A549 (cell line): ENCODE measurements around the gene EBLN2. TPM values are rescaled to one million over a fixed set of nuclear protein-coding genes. Genes with fewer than 3 reads are reported as not detected.

Experiments
- ATAC-seq, 2 experiments: fragments of 200-7000 bp in 1 of 2; fragments of >200 bp in 1 of 2; cut with Nextera tagmentation in 1 of 2; cut with Tn5 transposase in 1 of 2; 3 replicates each; pipeline versions ENCODE4 v1.8.0 to v1.9.1; 2018 to 2020; ENCODE audit warnings: mild to moderate bottlenecking in 1 of 2, moderate library complexity in 1 of 2
- CTCF ChIA-PET: fragments of 300-600 bp; sonication (Branson Sonifier 250); formaldehyde crosslinking; extraction: SDS; loops from one replicate; lab custom pipeline; 2021; ENCODE audit warnings: antibody characterized with exemption, inconsistent platforms; lab: Yijun Ruan, JAX
- POLR2A ChIA-PET: fragments of 350-600 bp; formaldehyde crosslinking; extraction: SDS; loops from one replicate; lab custom pipeline; 2021; ENCODE audit warnings: antibody characterized with exemption, inconsistent platforms; lab: Yijun Ruan, JAX
- DNase-seq, 2 experiments: peaks; one replicate each; pipeline versions ENCODE4 v3.0.0 to v3.0.0-alpha.2; 2011 to 2016; ENCODE audit warnings: low read depth in 1 of 2, low spot score in 1 of 2
- FAIRE-seq: peaks from 2 replicates; lab custom pipeline; 2011; peaks lifted over from hg19 to GRCh38; lab: Jason Lieb, UNC
- H3K27ac ChIP-seq, 2 experiments: fragments of >200 bp; sonication (Bioruptor Twin); formaldehyde crosslinking; 3 replicates each; pipeline ENCODE4 v1.5.1; 2016 to 2017
- H3K4me1 ChIP-seq: fragments of >200 bp; sonication (Bioruptor Twin); formaldehyde crosslinking; 3 replicates; pipeline ENCODE4 v1.6.1; 2016
- H3K4me2 ChIP-seq: fragments of >200 bp; sonication (Bioruptor Twin); formaldehyde crosslinking; 3 replicates; pipeline ENCODE4 v1.6.1; 2016
- H3K4me3 ChIP-seq: fragments of >200 bp; sonication (Bioruptor Twin); formaldehyde crosslinking; 3 replicates; pipeline ENCODE4 v1.5.1; 2016
- H3K9me3 ChIP-seq: fragments of >200 bp; sonication (Bioruptor Twin); formaldehyde crosslinking; 3 replicates; pipeline ENCODE4 v1.6.1; 2016
- CTCF ChIP-seq: fragments of >200 bp; sonication (Bioruptor Twin); formaldehyde crosslinking; IDR thresholded peaks from 3 replicates; pipeline ENCODE4 v1.5.1; 2016
- EHF ChIP-seq: fragments of 250-450 bp; sonication (Bioruptor Pico); IDR thresholded peaks from 2 replicates; pipeline ENCODE4 v1.5.0; 2020; ENCODE audit warnings: mild to moderate bottlenecking
- EHMT2 ChIP-seq: fragments of 200-600 bp; sonication (generic); IDR thresholded peaks from 2 replicates; pipeline ENCODE4 v1.6.1; 2016; ENCODE audit warnings: antibody characterized with exemption, low read depth, mild to moderate bottlenecking, moderate library complexity
- EP300 ChIP-seq, 2 experiments: fragments of >200 bp; sonication (Bioruptor Twin); formaldehyde crosslinking; IDR thresholded peaks; 2 replicates in 1 of 2; 3 replicates in 1 of 2; pipeline ENCODE4 v1.6.1; 2016 to 2017
- FOSL2 ChIP-seq, 2 experiments: fragments of 450-650 bp in 1 of 2; fragments of >200 bp in 1 of 2; sonication (Bioruptor Twin) in 1 of 2; formaldehyde crosslinking; IDR thresholded peaks; 2 replicates each; pipeline versions ENCODE4 v1.5.0 to v1.6.1; 2016 to 2020; ENCODE audit warnings: mild to moderate bottlenecking in 1 of 2, moderate library complexity in 1 of 2
- HDAC2 ChIP-seq: fragments of 200-600 bp; sonication (generic); IDR thresholded peaks from 2 replicates; pipeline ENCODE4 v1.6.1; 2016
- HMGXB4 ChIP-seq: fragments of 250-450 bp; sonication (Bioruptor Pico); IDR thresholded peaks from 2 replicates; pipeline ENCODE4 v1.5.0; 2021; ENCODE audit warnings: mild to moderate bottlenecking, moderate library complexity, borderline replicate concordance
- HOXB13 ChIP-seq: fragments of 250-450 bp; sonication (Bioruptor Pico); IDR thresholded peaks from 2 replicates; pipeline ENCODE4 v1.5.0; 2020; ENCODE audit warnings: low read depth, mild to moderate bottlenecking, moderate library complexity
- KDM5A ChIP-seq: fragments of 200-600 bp; sonication (generic); IDR thresholded peaks from 2 replicates; pipeline ENCODE4 v1.6.1; 2016; ENCODE audit warnings: antibody characterized with exemption, mild to moderate bottlenecking
- PBX3 ChIP-seq: IDR thresholded peaks from 2 replicates; pipeline ENCODE4 v1.6.1; 2012
- PHF8 ChIP-seq: fragments of 200-600 bp; sonication (generic); IDR thresholded peaks from 2 replicates; pipeline ENCODE4 v1.6.1; 2016; ENCODE audit warnings: low read depth, mild to moderate bottlenecking, antibody characterized with exemption, moderate library complexity, borderline replicate concordance
- POLR2AphosphoS2 ChIP-seq: conservative IDR thresholded peaks from 2 replicates; pipeline ENCODE4 v1.6.1; 2012; ENCODE audit warnings: low read length, improper control_type of control experiment, inconsistent platforms
- RARB ChIP-seq: fragments of 250-450 bp; sonication (Bioruptor Pico); IDR thresholded peaks from 2 replicates; pipeline ENCODE4 v1.8.0; 2021; ENCODE audit warnings: mild to moderate bottlenecking, moderate library complexity
- RNF2 ChIP-seq: fragments of 200-600 bp; sonication (generic); IDR thresholded peaks from 2 replicates; pipeline ENCODE4 v1.6.1; 2016; ENCODE audit warnings: low read depth, mild to moderate bottlenecking, antibody characterized with exemption, moderate library complexity, borderline replicate concordance
- SMC3 ChIP-seq: fragments of >200 bp; sonication (Bioruptor Twin); formaldehyde crosslinking; IDR thresholded peaks from 3 replicates; pipeline ENCODE4 v1.6.1; 2018; ENCODE audit warnings: inconsistent platforms
- SREBF2 ChIP-seq: fragments of 450-650 bp; IDR thresholded peaks from 2 replicates; pipeline ENCODE4 v1.6.1; 2014; ENCODE audit warnings: mild to moderate bottlenecking, moderate library complexity
- ZFP36 ChIP-seq: fragments of 450-650 bp; IDR thresholded peaks from 2 replicates; pipeline ENCODE4 v1.6.1; 2014; ENCODE audit warnings: borderline replicate concordance; ENCODE audit not compliant: partially characterized antibody
- ZSCAN20 ChIP-seq: fragments of 250-450 bp; sonication (Bioruptor Pico); IDR thresholded peaks from 2 replicates; pipeline ENCODE4 v1.8.0; 2022; ENCODE audit warnings: mild to moderate bottlenecking, moderate library complexity
- WGBS: methylation state at CpG from one replicate; pipeline ENCODE4 v1.1.6; 2017; ENCODE audit errors: missing lambda C conversion rate; 5-methylcytosine and 5-hydroxymethylcytosine counted together
- polyA plus RNA-seq, 4 experiments: library from polyadenylated mRNA; depleted of rRNA in 3 of 4; stranded (reverse); fragments of >200 nt; fragmentation: RNase III in 1 of 4; extraction: RNeasy Plus Mini Kit Qiagen cat#74134 plus additional on column Dnase treatment in 1 of 4; gene quantifications; 2 replicates in 3 of 4; 3 replicates in 1 of 4; pipeline ENCODE4 v1.2.3, GENCODE V29; 2011 to 2017
- TF ChIP-seq, protein P1 (sequence below): fragments of >200 bp; sonication (Bioruptor Twin); formaldehyde crosslinking; IDR thresholded peaks from 3 replicates; pipeline ENCODE4 v1.6.1; 2016

EBLN2 gene
- polyA plus RNA-seq, 2 of the 4 experiments (the other 2 are of a cell fraction) = 1.4 to 4.1 TPM

DNA sequence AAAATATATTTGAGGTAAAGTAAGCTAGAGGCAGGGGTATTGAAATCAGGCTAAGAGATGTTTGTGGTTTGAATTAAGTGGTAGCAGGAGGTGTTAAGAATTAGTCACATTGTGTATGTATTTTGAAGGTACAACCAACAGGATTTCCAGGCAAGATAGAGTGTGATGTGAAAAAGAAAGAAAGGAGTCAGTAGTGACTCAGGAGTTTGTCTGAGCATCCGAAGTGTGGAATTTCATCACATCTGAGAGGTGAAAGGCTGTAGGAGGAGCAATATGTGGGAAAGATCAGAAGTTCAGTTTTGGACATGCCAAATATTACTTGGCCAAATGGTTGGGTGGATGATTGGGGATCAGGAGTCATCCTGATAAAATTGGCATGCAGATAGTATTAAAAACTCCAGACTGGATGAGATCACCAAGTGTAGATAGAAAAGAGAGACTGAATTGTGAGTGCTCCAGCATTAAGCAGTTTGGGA, 32.1 kb upstream of the EBLN2 start:
- POLR2A ChIA-PET = no interaction called here
- Histone ChIP-seq H3K4me1 (peaks cover 18% of the 10 kb centered on the region), H3K9me3 (no peaks in the 10 kb centered on the region), H3K27ac (peak overlapping the region; percentile 27 to 72; a peak in 4 of 6 replicates), H3K4me2 (peak overlapping the region; percentile 44), H3K4me3 (no peak overlapping the region)
- CTCF ChIA-PET = interaction anchor here (1.5 kb wide), 1 partner anchor 27 kb away, joined by 5 read pairs; no protein-coding TSS in a partner anchor
- 3% methylated on average over 1 of the region's 1 CpG for WGBS
- ATAC-seq = peak; percentile 89 to 92
- no peak for TF ChIP-seq SMC3
- no peak for TF ChIP-seq FOSL2 (IDR thresholded peaks at IDR 0.05)
- peak; percentile 38 for TF ChIP-seq FOSL2 (CRISPR knock-in tag; IDR thresholded peaks at IDR 0.05)
- peak; percentile 12 to 43 for DNase-seq
- no peak for FAIRE-seq

GRCh38 chr3:73030073-73030597, 31.3 kb upstream of the EBLN2 start:
- POLR2A ChIA-PET = no interaction called here
- Histone ChIP-seq H3K4me1 (peaks cover 18% of the 10 kb centered on the region), H3K4me2 (peak overlapping the region; percentile 44; the same call in 2 of the 3 replicates), H3K4me3 (no peak overlapping the region), H3K27ac (peak overlapping the region in 1 of 2 experiments; percentile 72; a peak in 2 of 6 replicates), H3K9me3 (no peaks in the 10 kb centered on the region)
- ATAC-seq = no peak
- TF ChIP-seq ZFP36 (no peak), CTCF (no peak), PHF8 (no peak), POLR2AphosphoS2 (no peak), EP300 (IDR thresholded peaks at IDR 0.05) (no peak), EHMT2 (no peak), KDM5A (no peak), RARB (CRISPR knock-in tag) (no peak), HOXB13 (CRISPR knock-in tag) (no peak), RNF2 (no peak), PBX3 (no peak)
- TF ChIP-seq, protein P1, sequence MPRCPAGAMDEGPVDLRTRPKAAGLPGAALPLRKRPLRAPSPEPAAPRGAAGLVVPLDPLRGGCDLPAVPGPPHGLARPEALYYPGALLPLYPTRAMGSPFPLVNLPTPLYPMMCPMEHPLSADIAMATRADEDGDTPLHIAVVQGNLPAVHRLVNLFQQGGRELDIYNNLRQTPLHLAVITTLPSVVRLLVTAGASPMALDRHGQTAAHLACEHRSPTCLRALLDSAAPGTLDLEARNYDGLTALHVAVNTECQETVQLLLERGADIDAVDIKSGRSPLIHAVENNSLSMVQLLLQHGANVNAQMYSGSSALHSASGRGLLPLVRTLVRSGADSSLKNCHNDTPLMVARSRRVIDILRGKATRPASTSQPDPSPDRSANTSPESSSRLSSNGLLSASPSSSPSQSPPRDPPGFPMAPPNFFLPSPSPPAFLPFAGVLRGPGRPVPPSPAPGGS = no peak
- 97% methylated on average over 1 of the region's 1 CpG for WGBS
- no peak for DNase-seq
- no peak for FAIRE-seq
- CTCF ChIA-PET = interaction anchor here (1.2 to 1.5 kb wide), 2 partner anchors 15 to 26 kb away, joined by 4 to 5 read pairs; no protein-coding TSS in a partner anchor

- TF ChIP-seq PHF8 (no peak), EHF (CRISPR knock-in tag) (no peak), EP300 (IDR thresholded peaks at IDR 0.05) (no peak), HDAC2 (no peak), HMGXB4 (CRISPR knock-in tag) (no peak), SREBF2 (no peak), ZSCAN20 (CRISPR knock-in tag) (no peak)
- WGBS = 59% methylated on average over 2 of the region's 2 CpGs
- Histone ChIP-seq H3K27ac (no peak overlapping the region), H3K9me3 (no peaks in the 10 kb centered on the region), H3K4me2 (no peak overlapping the region), H3K4me3 (no peak overlapping the region), H3K4me1 (peaks cover 27% of the 10 kb centered on the region)
- POLR2A ChIA-PET = no interaction called here
- FAIRE-seq (no peak), ATAC-seq (no peak; a peak in 1 of 6 replicates), DNase-seq (no peak)
- CTCF ChIA-PET = interaction anchor here (1.0 to 1.2 kb wide), 3 partner anchors 13 to 54 kb away, joined by 3 to 4 read pairs (median 4); no protein-coding TSS in a partner anchor
Measured at GRCh38 chr3:73031573-73032103, 29.8 kb upstream of the EBLN2 start.
